K562 (cell line): ENCODE data around the gene METTL25B. TPM values are rescaled to one million over a fixed set of nuclear protein-coding genes. Genes with fewer than 3 reads are reported as not detected.
A peak's percentile ranks its signal among the peaks of the same experiment; 100 is the strongest.

Experiments used
- DDX20 ChIP-seq: fragments of 450-650 bp; IDR thresholded peaks from 2 replicates; pipeline ENCODE4 v1.6.1; 2016; ENCODE audit warnings: missing genetic modification characterization, low read depth, mild to moderate bottlenecking, missing compliant biosample characterization, moderate library complexity
- DPF2 ChIP-seq: fragments of 450-650 bp; IDR thresholded peaks from 2 replicates; pipeline ENCODE4 v1.6.1; 2016
- ELK1 ChIP-seq: sonication (generic); formaldehyde crosslinking; IDR thresholded peaks from 2 replicates; pipeline ENCODE4 v1.8.1; 2022; ENCODE audit warnings: missing genetic modification reagents
- FUS ChIP-seq: fragments of 200-400 bp; formaldehyde crosslinking; optimal IDR thresholded peaks from 2 replicates; pipeline ENCODE3; 2017; ENCODE audit warnings: low read depth, low read length
- GABPA ChIP-seq: fragments of 200-800 bp; sonication (Bioruptor generic); conservative IDR thresholded peaks from 2 replicates; pipeline ENCODE4 v1.6.1; 2016; ENCODE audit warnings: low read depth, missing genetic modification characterization, missing compliant biosample characterization
- MAFF ChIP-seq: IDR thresholded peaks from 2 replicates; pipeline ENCODE4 v1.6.1; 2012; ENCODE audit warnings: low read length, improper control_type of control experiment
- MED1 ChIP-seq: sonication (generic); formaldehyde crosslinking; IDR thresholded peaks from 2 replicates; pipeline ENCODE4 v1.8.1; 2023; ENCODE audit warnings: missing genetic modification reagents, borderline replicate concordance
- OTX1 ChIP-seq: fragments of 450-650 bp; formaldehyde crosslinking; IDR thresholded peaks from 2 replicates; pipeline ENCODE4 v1.4.0; 2022; ENCODE audit warnings: mild to moderate bottlenecking
- PHB ChIP-seq: fragments of 250-450 bp; sonication (Bioruptor Pico); IDR thresholded peaks from 2 replicates; pipeline ENCODE4 v1.5.0; 2021
- PTBP1 ChIP-seq: fragments of 200-400 bp; formaldehyde crosslinking; IDR thresholded peaks from 2 replicates; pipeline ENCODE4 v1.6.1; 2017; ENCODE audit warnings: low read depth, low read length
- PURB ChIP-seq: sonication (generic); formaldehyde crosslinking; IDR thresholded peaks from 2 replicates; pipeline ENCODE4 v1.9.0; 2021; ENCODE audit warnings: low read depth, mild to moderate bottlenecking, missing genetic modification reagents
- SNRNP70 ChIP-seq: fragments of 200-400 bp; formaldehyde crosslinking; optimal IDR thresholded peaks from 2 replicates; pipeline ENCODE3; 2017; ENCODE audit warnings: low read depth, low read length
- SRSF1 ChIP-seq: fragments of 200-400 bp; formaldehyde crosslinking; IDR thresholded peaks from 2 replicates; pipeline ENCODE4 v1.6.1; 2017; ENCODE audit warnings: mild to moderate bottlenecking, low read depth, low read length, moderate library complexity
- U2AF1 ChIP-seq: fragments of 200-400 bp; formaldehyde crosslinking; optimal IDR thresholded peaks from 2 replicates; pipeline ENCODE3; 2017; ENCODE audit warnings: mild to moderate bottlenecking, low read depth, low read length, moderate library complexity
- VEZF1 ChIP-seq: fragments of 200-800 bp; sonication (Bioruptor generic); IDR thresholded peaks from 2 replicates; pipeline ENCODE4 v1.6.1; 2017; ENCODE audit warnings: missing genetic modification characterization, missing compliant biosample characterization
- XRCC3 ChIP-seq: fragments of 450-650 bp; IDR thresholded peaks from 2 replicates; pipeline ENCODE4 v1.6.1; 2017; ENCODE audit warnings: mild to moderate bottlenecking, moderate library complexity
- YY1 ChIP-seq, 3 experiments: IDR thresholded peaks; 2 replicates each; pipeline ENCODE4 v1.6.1; 2011; ENCODE audit warnings: low read length in 2 of 3, mild to moderate bottlenecking in 2 of 3, moderate library complexity in 2 of 3, borderline replicate concordance in 1 of 3, control low read depth in 1 of 3, low read depth in 1 of 3; ENCODE audit not compliant: insufficient read depth in 3 of 3, insufficient replicate concordance in 2 of 3, control insufficient read depth in 1 of 3, insufficient read length in 1 of 3; ENCODE audit errors: extremely low read depth in 1 of 3
- ZBTB12 ChIP-seq: fragments of 250-450 bp; sonication (Bioruptor Pico); IDR thresholded peaks from 2 replicates; pipeline ENCODE4 v1.4.0; 2020
- ZNF444 ChIP-seq: fragments of 250-450 bp; sonication (Bioruptor Pico); IDR thresholded peaks from 2 replicates; pipeline ENCODE4 v1.4.0; 2020; ENCODE audit warnings: mild to moderate bottlenecking, moderate library complexity
- ZNF699 ChIP-seq: fragments of 250-450 bp; sonication (Bioruptor Pico); IDR thresholded peaks from 2 replicates; pipeline ENCODE4 v1.8.0; 2021; ENCODE audit warnings: mild to moderate bottlenecking, moderate library complexity; ENCODE audit not compliant: insufficient replicate concordance
- ZNF75A ChIP-seq: fragments of 450-650 bp; formaldehyde crosslinking; IDR thresholded peaks from 2 replicates; pipeline ENCODE4 v1.4.0; 2020; ENCODE audit warnings: mild to moderate bottlenecking
- ZNF766 ChIP-seq: fragments of 200-800 bp; sonication (Bioruptor generic); conservative IDR thresholded peaks from 2 replicates; pipeline ENCODE4 v1.6.1; 2016; ENCODE audit warnings: missing genetic modification characterization, missing compliant biosample characterization
- polyA plus RNA-seq, 8 experiments: library from polyadenylated mRNA; depleted of rRNA in 4 of 8; stranded (reverse) in 5 of 8; unstranded in 3 of 8; fragments of >200 nt; fragmentation: Nextera tagmentation in 2 of 8; fragmentation: Illumina TruSeq in 1 of 8; extraction: Ambion mirVana in 2 of 8; extraction: Trizol in 1 of 8; gene quantifications; 2 replicates each; pipeline versions ENCODE4 v1.2.1 to v1.2.3, GENCODE V29; 2011 to 2014; ENCODE audit warnings: inconsistent platforms in 1 of 8, missing spikeins in 1 of 8
- total RNA-seq, 7 experiments: library from RNA; depleted of rRNA in 6 of 7; stranded (reverse); fragments of >200 nt in 6 of 7; fragmentation: Illumina TruSeq in 2 of 7; extraction: Trizol in 2 of 7; gene quantifications; 2 replicates each; pipeline versions ENCODE4 v1.2.1 to v1.2.3, GENCODE V29; 2011 to 2021; ENCODE audit warnings: low replicate concordance in 1 of 7
- TF ChIP-seq, protein P1 (sequence below): IDR thresholded peaks from 3 replicates; pipeline ENCODE4 v1.6.1; 2011; ENCODE audit warnings: borderline replicate concordance, mild to moderate bottlenecking, moderate library complexity; ENCODE audit not compliant: insufficient read length; ENCODE audit errors: extremely low read depth

METTL25B gene
- total and polyA plus RNA-seq, 9 of the 15 experiments (the other 6 are each of a cell fraction or from before 2014, with no cell fraction given) = 7.7 to 48.3 (median 33.1) TPM

GRCh38 chr1:156755527-156755950 lies 27.3 kb downstream of the METTL25B start (continued):
- TF ChIP-seq ZBTB12 (CRISPR knock-in tag) = peak; percentile 54
- TF ChIP-seq MED1 (CRISPR knock-in tag) = no peak
- no peak for TF ChIP-seq XRCC3
- no peak for TF ChIP-seq ELK1
- TF ChIP-seq, protein P1, sequence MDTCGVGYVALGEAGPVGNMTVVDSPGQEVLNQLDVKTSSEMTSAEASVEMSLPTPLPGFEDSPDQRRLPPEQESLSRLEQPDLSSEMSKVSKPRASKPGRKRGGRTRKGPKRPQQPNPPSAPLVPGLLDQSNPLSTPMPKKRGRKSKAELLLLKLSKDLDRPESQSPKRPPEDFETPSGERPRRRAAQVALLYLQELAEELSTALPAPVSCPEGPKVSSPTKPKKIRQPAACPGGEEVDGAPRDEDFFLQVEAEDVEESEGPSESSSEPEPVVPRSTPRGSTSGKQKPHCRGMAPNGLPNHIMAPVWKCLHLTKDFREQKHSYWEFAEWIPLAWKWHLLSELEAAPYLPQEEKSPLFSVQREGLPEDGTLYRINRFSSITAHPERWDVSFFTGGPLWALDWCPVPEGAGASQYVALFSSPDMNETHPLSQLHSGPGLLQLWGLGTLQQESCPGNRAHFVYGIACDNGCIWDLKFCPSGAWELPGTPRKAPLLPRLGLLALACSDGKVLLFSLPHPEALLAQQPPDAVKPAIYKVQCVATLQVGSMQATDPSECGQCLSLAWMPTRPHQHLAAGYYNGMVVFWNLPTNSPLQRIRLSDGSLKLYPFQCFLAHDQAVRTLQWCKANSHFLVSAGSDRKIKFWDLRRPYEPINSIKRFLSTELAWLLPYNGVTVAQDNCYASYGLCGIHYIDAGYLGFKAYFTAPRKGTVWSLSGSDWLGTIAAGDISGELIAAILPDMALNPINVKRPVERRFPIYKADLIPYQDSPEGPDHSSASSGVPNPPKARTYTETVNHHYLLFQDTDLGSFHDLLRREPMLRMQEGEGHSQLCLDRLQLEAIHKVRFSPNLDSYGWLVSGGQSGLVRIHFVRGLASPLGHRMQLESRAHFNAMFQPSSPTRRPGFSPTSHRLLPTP = no peak
- peak in 1 of 3 experiments; percentile 73 for TF ChIP-seq YY1 (IDR thresholded peaks at IDR 0.05; ENCODE audit: borderline replicate concordance in 1 of 3, control insufficient read depth in 1 of 3, extremely low read depth in 1 of 3, insufficient read depth in 3 of 3, insufficient read length in 1 of 3, insufficient replicate concordance in 2 of 3, low read depth in 1 of 3, low read length in 2 of 3)
- TF ChIP-seq ZNF766 (CRISPR knock-in tag) = peak; percentile 87
- peak; percentile 76 for TF ChIP-seq DPF2
- TF ChIP-seq ZNF699 (CRISPR knock-in tag) = no peak
- TF ChIP-seq ZNF444 (CRISPR knock-in tag) = peak; percentile 74; the same call in 1 of the 2 replicates
- TF ChIP-seq OTX1 (CRISPR knock-in tag) = 0 out of 2 replicates have a peak, but pooled peaks have one; percentile 10
- TF ChIP-seq VEZF1 (CRISPR knock-in tag) = no peak
- no peak for TF ChIP-seq MAFF
- TF ChIP-seq PHB (CRISPR knock-in tag) = 0 out of 2 replicates have a peak, but pooled peaks have one; percentile 71
- TF ChIP-seq GABPA (tag) = no peak; the same call in 1 of the 2 replicates
- no peak for TF ChIP-seq U2AF1
- TF ChIP-seq ZNF75A (CRISPR knock-in tag) = peak; percentile 48; the same call in 1 of the 2 replicates
- no peak for TF ChIP-seq FUS
- no peak for TF ChIP-seq PURB (CRISPR knock-in tag)
- TF ChIP-seq SRSF1 = no peak
- TF ChIP-seq DDX20 (tag) = peak; percentile 83
- no peak for TF ChIP-seq SNRNP70
- no peak for TF ChIP-seq PTBP1
